ENCODE data around the gene TWNK. TPM values are rescaled to one million over a fixed set of nuclear protein-coding genes. Genes with fewer than 3 reads are reported as not detected.
A peak's percentile ranks its signal among the peaks of the same experiment; 100 is the strongest.

TWNK gene
- 13.5 TPM for polyA plus RNA-seq (2012; ENCODE audit: missing spikeins)

DNA sequence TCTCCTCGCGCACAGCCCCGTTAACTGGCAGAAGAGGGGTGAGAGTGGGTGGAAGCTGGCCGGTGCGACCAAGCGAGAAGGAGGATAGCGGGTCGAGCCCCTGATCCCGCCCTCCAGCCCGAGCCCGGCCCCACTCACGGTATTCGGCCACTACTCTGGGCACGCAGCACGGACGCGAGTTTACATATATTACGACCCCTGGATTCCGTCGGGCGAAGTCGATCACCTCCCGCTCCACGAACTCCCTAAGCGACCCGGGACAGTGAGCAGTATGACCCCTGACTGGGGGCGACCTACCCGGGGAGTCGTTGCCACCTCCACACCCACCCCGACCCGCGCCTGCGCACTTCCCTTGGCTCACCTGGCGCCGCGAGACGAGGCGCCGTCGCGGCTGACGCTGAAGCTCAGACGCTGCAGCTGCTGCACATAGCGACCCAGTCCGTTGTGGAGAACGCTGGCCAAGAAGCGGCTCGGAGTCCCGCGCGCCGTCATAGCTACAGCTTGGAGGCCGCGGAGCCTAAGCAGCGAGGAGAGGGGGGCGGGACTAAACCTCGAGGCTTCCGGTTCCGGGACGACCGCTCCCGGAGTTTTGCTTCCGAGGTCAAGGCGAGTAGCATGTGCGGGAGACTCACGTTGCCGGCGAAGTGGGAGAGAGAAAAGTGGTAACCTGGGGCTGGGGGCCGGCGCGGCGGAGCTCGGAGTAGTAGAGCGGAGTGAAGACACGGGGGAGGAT is at the start of gene TWNK, which contains the start of gene MRPL43:
Gene TWNK (plus strand): TSS at position 592 of the 733 bp plus-strand sequence. CDS start 668 bp downstream, outside the sequence.
Gene MRPL43 (minus strand): TSS at position 546 of the 733 bp plus-strand sequence. CDS start 54 bp downstream, at position 492.
- DNase-seq (ENCODE audit: insufficient read length) (peak; percentile 94), FAIRE-seq (peak; percentile 98)
- peak; percentile 65 for TF ChIP-seq POLR2AphosphoS5 (IDR thresholded peaks at IDR 0.05; ENCODE audit: low read depth, low read length)
- peak; percentile 83; the same call in 1 of the 2 replicates for TF ChIP-seq POLR2A (IDR thresholded peaks at IDR 0.05; ENCODE audit: low read depth, low read length)
- peak; percentile 43; the same call in 1 of the 2 replicates for TF ChIP-seq TAF1 (IDR thresholded peaks at IDR 0.05; ENCODE audit: borderline replicate concordance, low read depth, low read length)

DNA sequence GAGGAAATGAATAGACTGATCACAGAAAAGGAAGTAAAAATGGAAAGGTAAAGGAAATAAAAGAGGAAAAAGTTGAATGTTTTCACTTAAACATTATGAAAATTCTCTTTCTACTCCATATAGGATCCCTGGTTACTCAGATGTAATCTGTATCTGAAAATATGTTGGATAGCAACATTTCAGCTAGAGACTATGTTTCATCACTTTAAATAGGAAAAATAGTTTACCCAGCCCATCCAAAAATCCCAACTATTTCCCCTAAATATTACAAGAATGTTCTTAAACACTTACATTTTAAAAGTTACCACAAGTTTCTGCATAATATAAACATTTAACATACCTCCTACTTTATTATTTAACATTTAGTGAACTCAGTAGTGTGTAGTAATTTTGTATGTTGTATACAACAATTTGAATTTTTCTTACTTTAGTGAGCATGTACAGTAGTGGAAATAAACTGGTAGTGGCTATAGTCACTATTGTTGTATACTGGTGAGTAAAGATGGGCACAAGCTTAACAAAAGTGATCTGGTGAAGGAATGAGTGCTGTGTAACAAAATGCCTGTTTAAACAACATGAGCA is 47.5 kb upstream of the TWNK start:
- FAIRE-seq (no peak), DNase-seq (ENCODE audit: insufficient read length) (no peak)
- TF ChIP-seq POLR2A (IDR thresholded peaks at IDR 0.05; ENCODE audit: low read depth, low read length) (no peak), POLR2AphosphoS5 (IDR thresholded peaks at IDR 0.05; ENCODE audit: low read depth, low read length) (no peak), TAF1 (IDR thresholded peaks at IDR 0.05; ENCODE audit: borderline replicate concordance, low read depth, low read length) (no peak)

DNA sequence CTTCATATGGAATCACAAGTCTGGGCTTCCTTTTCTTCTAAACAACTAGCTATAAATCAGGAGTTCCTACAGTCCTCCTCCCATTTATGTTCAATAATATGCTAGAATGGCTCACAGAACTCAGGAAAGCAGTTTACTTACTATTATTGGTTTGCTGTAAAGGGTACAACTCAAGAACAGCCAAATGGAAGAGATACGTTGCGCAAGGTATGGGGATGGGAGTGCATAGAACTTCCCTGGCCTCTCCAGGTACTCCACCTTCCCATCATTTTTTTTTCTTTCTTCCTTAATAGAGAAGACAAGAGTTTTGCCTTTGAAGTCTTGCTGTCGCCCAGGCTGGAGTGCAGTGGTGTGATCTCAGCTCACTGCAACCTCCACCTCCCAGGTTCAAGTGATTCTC is 45.1 kb upstream of the TWNK start:
- TF ChIP-seq POLR2AphosphoS5 (IDR thresholded peaks at IDR 0.05; ENCODE audit: low read depth, low read length), result no peak
- TF ChIP-seq TAF1 (IDR thresholded peaks at IDR 0.05; ENCODE audit: borderline replicate concordance, low read depth, low read length), result no peak
- no peak for TF ChIP-seq POLR2A (IDR thresholded peaks at IDR 0.05; ENCODE audit: low read depth, low read length)
- DNase-seq (ENCODE audit: insufficient read length) (no peak), FAIRE-seq (no peak)

DNA sequence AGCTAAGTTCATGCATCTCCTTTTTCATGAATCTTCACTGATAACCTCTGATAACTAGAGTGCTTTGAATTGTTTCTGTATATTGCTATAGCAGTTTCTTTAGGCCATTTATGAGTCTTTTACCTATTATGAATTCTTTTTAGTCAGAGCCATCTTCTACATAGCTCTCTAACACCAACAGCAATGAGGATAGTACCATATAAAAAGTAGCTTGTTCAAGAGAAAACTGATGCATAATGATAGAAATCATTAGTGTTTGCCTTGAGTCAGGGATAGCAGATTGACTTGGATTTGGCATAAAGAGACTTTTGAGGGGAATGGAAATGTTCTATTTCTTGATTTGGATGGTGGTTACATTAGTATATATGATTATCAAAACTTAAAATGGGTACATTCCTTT is 43.8 kb upstream of the TWNK start:
- DNase-seq (ENCODE audit: insufficient read length) (no peak), FAIRE-seq (no peak)
- TF ChIP-seq TAF1 (IDR thresholded peaks at IDR 0.05; ENCODE audit: borderline replicate concordance, low read depth, low read length) (no peak), POLR2AphosphoS5 (IDR thresholded peaks at IDR 0.05; ENCODE audit: low read depth, low read length) (no peak), POLR2A (IDR thresholded peaks at IDR 0.05; ENCODE audit: low read depth, low read length) (no peak)

DNA sequence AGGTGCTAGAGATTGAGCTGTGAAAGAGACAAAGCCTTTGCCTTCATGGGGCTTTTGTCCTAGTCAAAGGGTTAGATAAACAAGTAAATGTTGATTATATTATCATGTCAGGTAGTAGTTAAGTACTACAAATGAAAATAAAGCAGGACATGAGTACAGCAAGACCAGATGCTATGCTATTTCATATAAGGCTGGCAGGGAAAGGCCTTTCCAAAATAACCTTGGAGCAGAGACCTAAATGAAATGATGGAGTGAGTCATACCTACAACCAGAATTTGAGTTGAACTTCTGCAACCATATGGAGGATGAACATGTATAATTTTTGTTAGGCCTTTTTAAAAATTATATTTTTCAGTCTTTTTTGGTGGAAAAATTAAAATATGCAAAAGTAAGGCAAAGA is 41.6 kb upstream of the TWNK start:
- FAIRE-seq (no peak), DNase-seq (ENCODE audit: insufficient read length) (no peak)
- TF ChIP-seq POLR2A (IDR thresholded peaks at IDR 0.05; ENCODE audit: low read depth, low read length) (no peak), POLR2AphosphoS5 (IDR thresholded peaks at IDR 0.05; ENCODE audit: low read depth, low read length) (no peak), TAF1 (IDR thresholded peaks at IDR 0.05; ENCODE audit: borderline replicate concordance, low read depth, low read length) (no peak)

DNA sequence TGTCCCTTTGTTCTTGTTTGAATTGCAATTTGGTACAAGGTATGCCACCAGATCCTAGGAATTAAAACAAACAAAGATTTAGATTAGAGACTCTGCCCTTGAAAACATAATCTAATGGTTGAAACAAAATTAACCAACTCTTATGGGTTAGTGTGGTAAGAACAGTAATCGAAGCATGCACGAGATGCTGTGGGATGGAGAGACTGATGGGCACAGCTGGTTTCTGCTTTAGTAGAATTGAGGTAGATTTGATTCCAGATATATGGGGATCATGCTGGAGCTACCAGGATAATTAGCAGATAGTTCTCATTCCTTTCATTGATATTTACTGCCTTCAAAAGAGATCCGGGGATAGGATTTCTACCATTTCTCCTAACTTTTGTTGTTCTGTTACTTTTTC is 38.4 kb upstream of the TWNK start:
- TF ChIP-seq POLR2A (IDR thresholded peaks at IDR 0.05; ENCODE audit: low read depth, low read length), result no peak
- no peak for TF ChIP-seq POLR2AphosphoS5 (IDR thresholded peaks at IDR 0.05; ENCODE audit: low read depth, low read length)
- TF ChIP-seq TAF1 (IDR thresholded peaks at IDR 0.05; ENCODE audit: borderline replicate concordance, low read depth, low read length), result no peak
- FAIRE-seq, result no peak
- no peak for DNase-seq (ENCODE audit: insufficient read length)

DNA sequence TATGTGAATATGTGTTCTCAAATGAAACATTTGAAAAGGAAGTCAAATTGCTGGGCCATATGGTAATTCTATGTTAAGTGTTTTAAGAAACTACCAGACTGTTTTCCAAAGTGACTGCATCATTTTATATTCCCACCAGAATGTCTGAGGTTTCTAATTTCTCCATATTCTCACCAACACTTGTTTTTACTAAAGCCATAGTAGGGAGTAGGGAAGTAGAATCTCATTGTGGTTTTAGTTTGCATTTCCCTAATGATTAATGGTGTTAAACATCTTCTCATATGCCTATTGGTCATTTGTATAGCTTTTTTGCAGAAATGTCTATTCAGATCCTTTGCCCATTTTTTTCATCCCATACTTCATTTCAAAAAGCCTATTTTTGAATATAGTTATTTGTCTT is 27.1 kb upstream of the TWNK start:
- FAIRE-seq, result no peak
- no peak for TF ChIP-seq POLR2AphosphoS5 (IDR thresholded peaks at IDR 0.05; ENCODE audit: low read depth, low read length)
- TF ChIP-seq POLR2A (IDR thresholded peaks at IDR 0.05; ENCODE audit: low read depth, low read length), result no peak
- no peak for TF ChIP-seq TAF1 (IDR thresholded peaks at IDR 0.05; ENCODE audit: borderline replicate concordance, low read depth, low read length)
- DNase-seq (ENCODE audit: insufficient read length), result no peak

DNA sequence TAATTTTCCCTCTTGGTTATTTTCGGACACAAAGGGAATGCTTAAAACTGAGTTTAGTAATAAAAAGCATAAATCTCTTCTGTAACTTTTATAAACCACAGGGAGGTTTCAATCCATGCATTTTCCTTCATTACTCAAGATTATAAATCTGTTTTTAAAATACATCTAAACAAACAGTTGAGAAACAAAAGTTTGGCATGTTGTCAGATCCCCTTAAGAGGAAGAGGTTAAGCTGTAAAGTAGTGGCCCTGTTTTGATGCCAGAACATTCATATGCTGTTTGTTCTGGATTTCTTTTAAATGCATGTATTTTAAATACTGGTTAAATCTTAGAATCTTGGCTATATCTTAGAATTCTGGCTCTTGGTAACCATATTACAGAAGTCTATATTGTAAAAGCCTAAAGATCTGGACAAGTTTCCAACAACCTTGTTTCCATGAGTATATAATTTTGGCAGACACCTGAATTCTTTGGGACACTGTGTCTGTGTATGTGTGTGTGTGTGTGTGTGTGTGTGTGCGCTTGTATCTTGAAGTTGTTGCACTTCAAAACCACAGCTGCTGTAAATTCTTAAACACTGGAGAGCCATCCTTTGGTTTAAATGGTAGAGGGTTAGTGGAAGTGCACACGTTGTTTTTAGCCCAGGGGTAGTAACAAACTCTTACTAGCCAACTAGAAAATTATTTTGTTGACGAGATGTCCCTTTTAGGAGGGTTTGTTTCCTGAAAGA is 24.8 kb upstream of the TWNK start:
- FAIRE-seq (no peak), DNase-seq (ENCODE audit: insufficient read length) (no peak)
- TF ChIP-seq TAF1 (IDR thresholded peaks at IDR 0.05; ENCODE audit: borderline replicate concordance, low read depth, low read length) (no peak), POLR2A (IDR thresholded peaks at IDR 0.05; ENCODE audit: low read depth, low read length) (no peak), POLR2AphosphoS5 (IDR thresholded peaks at IDR 0.05; ENCODE audit: low read depth, low read length) (no peak)

DNA sequence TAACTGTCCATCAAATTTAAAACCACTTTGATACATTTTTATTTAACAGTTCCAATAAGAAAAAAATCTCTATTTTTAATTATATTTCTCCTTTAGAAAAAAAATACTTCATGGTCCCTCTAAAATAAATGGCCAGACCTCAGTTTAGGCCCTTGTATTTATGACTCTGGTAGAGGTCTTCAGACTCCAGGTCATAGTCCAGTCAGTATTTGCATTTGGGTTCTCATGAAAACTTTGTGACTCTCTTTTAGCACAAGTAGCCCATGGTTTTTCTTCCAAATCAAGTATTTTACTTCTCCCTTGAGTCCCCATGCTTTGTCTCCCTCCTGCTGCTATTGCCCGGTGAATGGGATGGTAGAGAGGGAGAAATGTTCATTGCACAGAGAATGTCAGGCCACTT is 23.5 kb upstream of the TWNK start:
- TF ChIP-seq POLR2AphosphoS5 (IDR thresholded peaks at IDR 0.05; ENCODE audit: low read depth, low read length) (no peak), TAF1 (IDR thresholded peaks at IDR 0.05; ENCODE audit: borderline replicate concordance, low read depth, low read length) (no peak), POLR2A (IDR thresholded peaks at IDR 0.05; ENCODE audit: low read depth, low read length) (no peak)
- DNase-seq (ENCODE audit: insufficient read length) (no peak), FAIRE-seq (no peak)

DNA sequence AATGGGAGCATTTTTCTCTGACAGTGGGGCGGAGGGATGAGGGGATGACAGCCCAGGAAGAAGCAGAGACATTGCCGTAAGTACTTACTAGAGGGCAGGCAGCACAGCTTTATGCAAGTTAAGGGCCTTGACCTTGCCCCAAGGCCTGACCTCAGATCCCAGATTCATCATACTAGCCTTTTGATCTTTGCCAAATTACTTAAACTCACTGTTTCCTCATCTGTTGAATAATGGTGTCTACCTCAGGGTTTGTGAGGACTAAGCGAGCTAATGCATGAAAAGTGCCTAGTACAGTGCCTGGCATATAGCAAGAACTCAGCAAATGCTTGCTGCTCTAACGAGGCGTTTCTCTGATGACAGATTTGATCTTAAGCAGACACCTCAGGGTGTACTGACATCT is 21.5 kb upstream of the TWNK start:
- TF ChIP-seq TAF1 (IDR thresholded peaks at IDR 0.05; ENCODE audit: borderline replicate concordance, low read depth, low read length), result no peak
- TF ChIP-seq POLR2A (IDR thresholded peaks at IDR 0.05; ENCODE audit: low read depth, low read length), result no peak
- TF ChIP-seq POLR2AphosphoS5 (IDR thresholded peaks at IDR 0.05; ENCODE audit: low read depth, low read length), result no peak
- DNase-seq (ENCODE audit: insufficient read length) (no peak), FAIRE-seq (no peak)

DNA sequence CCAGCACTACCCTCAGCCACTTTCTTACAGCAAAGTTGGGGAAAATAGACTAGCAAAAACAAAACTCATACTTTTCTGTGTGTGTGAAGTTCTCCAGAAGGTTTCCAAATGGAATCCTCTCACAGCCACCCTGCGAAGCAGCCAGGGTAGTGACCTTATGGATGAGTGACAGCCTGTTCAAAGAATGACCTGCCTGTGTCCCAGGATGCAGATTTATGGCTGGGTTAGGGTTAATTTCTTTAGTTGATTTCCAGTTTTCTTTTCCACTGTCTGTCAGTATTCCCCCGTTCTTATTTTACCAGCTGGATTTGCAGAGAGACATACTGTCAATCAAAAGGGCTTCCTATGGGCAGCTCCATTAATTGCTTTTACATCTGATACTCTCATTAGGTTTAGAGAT is 20.5 kb upstream of the TWNK start:
- DNase-seq (ENCODE audit: insufficient read length), result no peak
- FAIRE-seq, result no peak
- TF ChIP-seq POLR2AphosphoS5 (IDR thresholded peaks at IDR 0.05; ENCODE audit: low read depth, low read length) (no peak), POLR2A (IDR thresholded peaks at IDR 0.05; ENCODE audit: low read depth, low read length) (no peak), TAF1 (IDR thresholded peaks at IDR 0.05; ENCODE audit: borderline replicate concordance, low read depth, low read length) (no peak)

Measured in GM12892 (cell line).